ENCODE measurements around the gene GTF2IRD1. TPM values are rescaled to one million over a fixed set of nuclear protein-coding genes. Genes with fewer than 3 reads are reported as not detected.
"Not testable (repeated sequence)": the region's sequence is repeated elsewhere in the genome, so short reads cannot be mapped to it uniquely, and the experiment has no call there.

Gene GTF2IRD1
- total RNA-seq, 1 donor = 6.4 TPM

DNA sequence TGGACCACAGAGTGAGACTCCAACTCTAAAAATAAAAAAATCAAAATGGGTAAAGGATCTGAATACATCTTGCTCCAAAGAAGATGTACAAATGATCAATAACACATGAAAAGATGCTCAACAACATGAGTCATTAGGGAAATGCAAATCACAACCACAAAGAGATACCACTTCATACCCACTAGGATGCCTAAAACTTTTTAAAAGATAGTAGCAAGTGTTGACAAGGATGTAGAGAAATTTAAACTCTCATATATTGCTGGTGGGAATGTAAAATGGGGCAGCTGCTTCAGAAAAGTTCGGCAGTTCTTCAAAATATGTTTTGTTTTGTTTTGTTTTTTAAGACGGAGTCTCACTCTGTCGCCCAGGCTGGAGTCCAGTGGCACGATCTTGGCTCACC, 45.7 kb upstream of the GTF2IRD1 start:
- DNase-seq (ENCODE audit: low read depth) = no peak
- TF ChIP-seq CTCF (IDR thresholded peaks at IDR 0.05; ENCODE audit: insufficient read depth, low read length) = no peak
- H3K4me3 ChIP-seq (ENCODE audit: low read depth, low read length) = no peak overlapping the region

DNA sequence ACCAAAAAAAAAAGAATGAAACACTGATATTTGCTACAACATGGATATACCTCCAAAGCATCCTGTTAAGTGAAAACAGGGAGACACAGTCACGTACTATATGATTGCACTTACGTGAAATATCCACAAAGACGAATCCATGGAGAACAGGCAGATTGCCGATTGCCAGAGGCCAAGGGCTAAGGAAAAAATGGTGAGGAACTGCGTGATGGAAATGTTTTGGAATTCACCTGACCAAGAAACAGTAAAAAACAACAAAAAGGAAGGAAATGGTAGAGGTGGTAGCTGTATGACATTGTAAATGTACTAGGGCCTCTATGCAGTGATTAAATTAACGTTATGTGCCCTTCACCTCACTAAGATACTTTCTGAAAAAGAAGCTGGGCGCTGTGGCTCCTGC, 44.1 kb upstream of the GTF2IRD1 start:
- no peak for DNase-seq (ENCODE audit: low read depth)
- no peak overlapping the region for H3K4me3 ChIP-seq (ENCODE audit: low read depth, low read length)
- no peak for TF ChIP-seq CTCF (IDR thresholded peaks at IDR 0.05; ENCODE audit: insufficient read depth, low read length)

GRCh38 chr7:74410772-74411171, 42.9 kb upstream of the GTF2IRD1 start:
- DNase-seq (ENCODE audit: low read depth) = no peak
- no peak overlapping the region for H3K4me3 ChIP-seq (ENCODE audit: low read depth, low read length)
- TF ChIP-seq CTCF (IDR thresholded peaks at IDR 0.05; ENCODE audit: insufficient read depth, low read length) = no peak

- not testable (repeated sequence) for H3K4me3 ChIP-seq (ENCODE audit: low read depth, low read length); DNase-seq (ENCODE audit: low read depth)
Observed at GRCh38 chr7:74411571-74411970, 42.1 kb upstream of the GTF2IRD1 start.

DNA sequence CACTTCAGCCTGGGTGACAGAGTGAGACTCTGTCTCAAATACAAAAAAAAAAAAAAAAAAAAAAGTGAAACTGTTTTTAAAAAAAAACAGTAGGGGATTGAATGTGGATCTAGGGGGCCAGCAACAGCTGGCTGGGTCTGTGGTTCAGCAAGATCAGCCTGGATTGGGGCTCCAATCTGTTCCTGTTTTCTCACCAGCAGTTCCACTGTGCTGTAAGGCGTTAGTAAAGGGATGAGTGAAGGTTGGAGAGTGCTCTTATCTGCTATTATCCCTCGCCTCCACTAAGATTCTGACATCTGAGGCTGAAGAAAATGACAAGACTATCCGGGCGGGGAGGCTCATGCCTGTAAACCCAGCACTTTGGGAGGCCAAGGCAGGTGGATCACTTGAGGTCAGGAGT, 41.6 kb upstream of the GTF2IRD1 start:
- H3K4me3 ChIP-seq (ENCODE audit: low read depth, low read length) = no peak overlapping the region
- DNase-seq (ENCODE audit: low read depth) = no peak
- no peak for TF ChIP-seq CTCF (IDR thresholded peaks at IDR 0.05; ENCODE audit: insufficient read depth, low read length)

- TF ChIP-seq CTCF (IDR thresholded peaks at IDR 0.05; ENCODE audit: insufficient read depth, low read length) = no peak
- no peak overlapping the region for H3K4me3 ChIP-seq (ENCODE audit: low read depth, low read length)
- DNase-seq (ENCODE audit: low read depth) = peak; percentile 31
Observed at GRCh38 chr7:74412603-74413002, 41.1 kb upstream of the GTF2IRD1 start.

DNA sequence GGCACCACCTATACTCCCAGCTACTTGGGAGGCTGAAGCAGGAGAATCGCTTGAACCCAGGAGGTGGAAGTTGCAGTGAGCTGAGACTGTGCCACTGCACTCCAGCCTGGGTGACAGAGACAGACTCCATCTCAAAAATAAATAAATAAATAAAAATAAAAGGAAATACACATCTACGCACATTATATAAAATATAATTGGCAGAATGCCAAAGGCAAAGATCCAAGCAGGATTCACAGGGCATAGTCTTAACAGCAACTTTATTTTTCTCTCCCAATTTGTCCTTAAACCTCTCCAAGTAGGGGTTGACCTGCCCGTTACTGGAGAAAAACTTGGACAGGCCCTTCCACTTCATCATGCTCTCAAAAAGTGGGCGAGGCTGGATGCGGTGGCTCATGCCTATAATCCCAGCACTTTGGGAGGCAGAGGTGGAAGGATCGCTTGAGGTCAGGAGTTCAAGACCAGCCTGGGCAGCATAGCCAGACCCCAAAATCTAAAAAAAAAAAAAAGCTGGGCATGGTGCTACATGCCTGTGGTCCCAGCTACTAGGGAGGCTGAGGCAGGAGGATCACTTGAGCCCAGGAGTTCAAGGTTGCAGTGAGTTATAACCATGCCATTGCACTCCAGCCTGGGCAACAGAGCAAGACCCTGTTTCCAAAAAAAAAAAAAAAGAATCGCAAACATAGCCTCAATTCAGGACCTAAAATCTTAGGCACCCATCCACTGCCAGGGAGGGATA, 38.9 kb upstream of the GTF2IRD1 start:
- H3K4me3 ChIP-seq (ENCODE audit: low read depth, low read length); DNase-seq (ENCODE audit: low read depth): not testable (repeated sequence)

DNA sequence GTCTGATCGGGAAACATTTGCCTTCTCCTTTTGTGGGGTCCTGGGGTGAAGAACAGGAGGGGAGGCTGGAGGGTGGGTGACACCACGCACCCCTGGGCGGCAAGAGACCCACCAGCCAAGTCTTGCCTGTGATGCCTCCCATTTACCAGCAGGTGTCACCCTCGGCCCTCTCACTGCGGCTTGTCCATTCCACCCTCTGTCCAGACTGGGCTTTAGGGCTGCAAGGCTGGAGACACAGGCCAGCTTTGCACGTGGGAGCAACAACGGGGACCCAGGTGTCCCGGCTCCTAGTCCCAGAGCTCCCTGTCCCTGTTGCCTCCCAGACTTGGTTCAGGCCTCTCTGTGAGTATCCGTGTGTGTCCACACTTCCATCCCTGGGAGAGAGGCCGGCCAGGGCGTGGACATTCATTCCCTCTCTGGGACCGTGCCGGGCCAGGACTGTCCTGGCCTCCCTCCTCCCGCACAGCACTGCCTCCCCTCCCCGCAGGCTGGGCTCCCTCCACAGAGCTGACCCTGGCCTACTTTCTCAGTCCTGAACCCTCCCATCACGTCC, 36.2 kb upstream of the GTF2IRD1 start:
- peak; percentile 99 for TF ChIP-seq CTCF (IDR thresholded peaks at IDR 0.05; ENCODE audit: insufficient read depth, low read length)
- peak; percentile 73 for DNase-seq (ENCODE audit: low read depth)
- no peak overlapping the region for H3K4me3 ChIP-seq (ENCODE audit: low read depth, low read length)
